Stimulated activated naive CD8-positive, alpha-beta T cell treated with anti-CD3 and anti-CD28 coated beads, Interleukin-15, amount 100 ng/mL, for 72 hours (primary cell): ENCODE data around the gene VPS26A.

Experiments
- ATAC-seq: fragments of 150-1000 bp; cut with Tn5 transposase; 2 replicates; pipeline ENCODE4 v1.10.0; 2021; ENCODE audit warnings: mild to moderate bottlenecking, moderate library complexity
- DNase-seq, 2 donors: peaks; one replicate each; pipeline ENCODE4 v3.0.0; 2021 to 2022
- H3K27ac Mint-ChIP-seq, 2 donors: one replicate each; pipeline ENCODE4 v1.8.0; 2022; ENCODE audit warnings: mild to moderate bottlenecking in 2 of 2, mixed read lengths in 2 of 2, moderate library complexity in 2 of 2
- H3K27me3 Mint-ChIP-seq: one replicate; pipeline ENCODE4 v1.8.0; 2022; ENCODE audit warnings: mixed read lengths
- H3K4me1 Mint-ChIP-seq: one replicate; pipeline ENCODE4 v1.8.0; 2022; ENCODE audit warnings: mild to moderate bottlenecking, mixed read lengths
- H3K4me3 Mint-ChIP-seq, 2 donors: one replicate each; pipeline ENCODE4 v1.8.0; 2022; ENCODE audit warnings: mild to moderate bottlenecking in 2 of 2, mixed read lengths in 2 of 2, moderate library complexity in 1 of 2
- H3K9me3 Mint-ChIP-seq, 2 donors: one replicate each; pipeline ENCODE4 v1.8.0; 2022; ENCODE audit warnings: mixed read lengths in 2 of 2

The VPS26A gene

GRCh38 chr10:69180525-69181204 is 56.7 kb downstream of the VPS26A start:
- ATAC-seq = peak; percentile 46

GRCh38 chr10:69181433-69181832 is 57.5 kb downstream of the VPS26A start:
- peak overlapping the region; percentile 89 to 98 for H3K4me3 Mint-ChIP-seq
- H3K9me3 Mint-ChIP-seq = no peaks in the 10 kb centered on the region
- no peaks in the 10 kb centered on the region for H3K27me3 Mint-ChIP-seq
- H3K4me1 Mint-ChIP-seq = peaks cover 45% of the 10 kb centered on the region
- no peak for ATAC-seq
- H3K27ac Mint-ChIP-seq = peak overlapping the region in 1 of 2 donors; percentile 100
- no peak for DNase-seq

More at GRCh38 chr10:69180525-69181204, 56.7 kb downstream of the VPS26A start:
- peaks cover 38% of the 10 kb centered on the region for H3K4me1 Mint-ChIP-seq
- peak in 1 of 2 donors; percentile 38 for DNase-seq
- no peaks in the 10 kb centered on the region for H3K9me3 Mint-ChIP-seq
- no peaks in the 10 kb centered on the region for H3K27me3 Mint-ChIP-seq
- peak overlapping the region; percentile 100 for H3K27ac Mint-ChIP-seq
- H3K4me3 Mint-ChIP-seq = peak overlapping the region; percentile 89 to 98

GRCh38 chr10:69182005-69182404 is 58.0 kb downstream of the VPS26A start:
- H3K9me3 Mint-ChIP-seq = no peaks in the 10 kb centered on the region
- H3K4me3 Mint-ChIP-seq = no peak overlapping the region
- no peaks in the 10 kb centered on the region for H3K27me3 Mint-ChIP-seq
- peaks cover 46% of the 10 kb centered on the region for H3K4me1 Mint-ChIP-seq
- DNase-seq (no peak), ATAC-seq (no peak)
- no peak overlapping the region for H3K27ac Mint-ChIP-seq

- H3K4me3 Mint-ChIP-seq = no peak overlapping the region
- no peak for DNase-seq
- ATAC-seq = no peak
- H3K9me3 Mint-ChIP-seq = no peaks in the 10 kb centered on the region
- H3K4me1 Mint-ChIP-seq = peaks cover 23% of the 10 kb centered on the region
- peak overlapping the region; percentile 52 to 81 for H3K27ac Mint-ChIP-seq
- H3K27me3 Mint-ChIP-seq = no peaks in the 10 kb centered on the region
Observed at GRCh38 chr10:69186524-69186923, 62.5 kb downstream of the VPS26A start.

DNA sequence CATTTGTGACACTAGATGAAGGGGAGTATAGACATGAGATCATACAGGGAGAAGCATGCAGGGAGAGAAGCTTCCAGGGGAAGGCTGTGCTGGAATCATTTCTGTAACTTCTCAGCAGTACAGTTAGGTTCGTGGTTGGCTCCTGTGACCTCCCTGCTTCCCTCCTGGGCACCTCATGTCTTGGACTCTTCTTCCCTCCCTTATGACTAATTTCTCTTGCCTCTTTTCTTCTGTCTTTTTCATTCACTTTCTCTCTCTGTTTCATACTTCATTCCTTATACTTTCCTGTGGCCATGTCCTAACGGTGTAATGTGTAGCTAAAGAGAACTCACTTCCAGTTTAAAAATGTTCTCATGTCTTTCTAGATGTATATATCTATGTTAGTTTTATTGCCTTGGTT is 77.1 kb downstream of the VPS26A start:
- DNase-seq (no peak), ATAC-seq (no peak)
- H3K4me3 Mint-ChIP-seq = no peak overlapping the region
- H3K27ac Mint-ChIP-seq = peak overlapping the region in 1 of 2 donors; percentile 97
- H3K4me1 Mint-ChIP-seq = peaks cover 15% of the 10 kb centered on the region
- H3K9me3 Mint-ChIP-seq = no peaks in the 10 kb centered on the region
- no peaks in the 10 kb centered on the region for H3K27me3 Mint-ChIP-seq

GRCh38 chr10:69202332-69202731 is 78.4 kb downstream of the VPS26A start:
- H3K4me3 Mint-ChIP-seq = peak overlapping the region in 1 of 2 donors; percentile 65
- H3K4me1 Mint-ChIP-seq = peaks cover 15% of the 10 kb centered on the region
- DNase-seq (no peak), ATAC-seq (peak; percentile 87)
- no peaks in the 10 kb centered on the region for H3K9me3 Mint-ChIP-seq
- H3K27me3 Mint-ChIP-seq = no peaks in the 10 kb centered on the region
- peak overlapping the region; percentile 92 to 97 for H3K27ac Mint-ChIP-seq

GRCh38 chr10:69208761-69209160 is 84.8 kb downstream of the VPS26A start:
- Mint-ChIP-seq H3K4me1 (peaks cover 13% of the 10 kb centered on the region), H3K9me3 (no peaks in the 10 kb centered on the region), H3K27ac (no peak overlapping the region), H3K4me3 (no peak overlapping the region), H3K27me3 (no peaks in the 10 kb centered on the region)
- DNase-seq (no peak), ATAC-seq (no peak)

DNA sequence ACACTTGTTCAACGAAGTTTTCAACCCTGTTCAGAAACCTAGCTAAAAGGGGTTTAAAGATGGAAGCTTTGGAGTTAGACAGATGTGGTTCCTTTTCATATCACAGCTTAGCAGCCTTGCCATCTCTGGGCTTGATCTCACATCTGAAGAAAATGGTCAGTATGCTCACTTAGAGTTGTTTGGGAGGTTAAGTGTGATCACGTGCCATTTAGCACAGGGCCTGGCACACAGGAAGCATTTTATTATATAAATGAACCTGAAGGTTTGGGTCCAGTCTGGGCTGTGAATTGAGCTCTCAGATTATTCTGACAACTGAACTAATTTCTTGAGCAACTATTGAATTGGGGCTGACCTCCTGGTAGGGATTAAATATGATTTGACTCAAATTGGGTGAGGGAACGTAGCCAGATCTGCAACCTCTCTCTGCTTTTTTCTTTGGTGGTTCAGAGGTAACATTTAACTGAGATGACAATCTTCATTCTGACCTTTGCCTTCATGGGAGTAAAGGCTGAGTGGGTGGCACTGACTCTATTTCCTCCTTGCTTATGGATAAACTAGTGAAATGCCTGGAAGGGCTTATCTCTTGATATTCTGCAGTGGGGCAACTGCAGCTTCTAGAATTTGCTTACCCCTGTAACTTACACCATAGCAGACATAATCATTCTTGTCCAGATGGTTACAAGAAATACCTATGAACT is 86.0 kb downstream of the VPS26A start:
- Mint-ChIP-seq H3K4me3 (no peak overlapping the region), H3K27me3 (no peaks in the 10 kb centered on the region), H3K4me1 (peaks cover 17% of the 10 kb centered on the region), H3K27ac (no peak overlapping the region), H3K9me3 (no peaks in the 10 kb centered on the region)
- DNase-seq (no peak), ATAC-seq (no peak)

- no peak for ATAC-seq
- H3K9me3 Mint-ChIP-seq = no peaks in the 10 kb centered on the region
- H3K4me1 Mint-ChIP-seq = peaks cover 29% of the 10 kb centered on the region
Observed at GRCh38 chr10:69211104-69211503, 87.1 kb downstream of the VPS26A start.

GRCh38 chr10:69211524-69211923 is 87.5 kb downstream of the VPS26A start:
- no peaks in the 10 kb centered on the region for H3K9me3 Mint-ChIP-seq
- no peak overlapping the region for H3K4me3 Mint-ChIP-seq
- DNase-seq (no peak), ATAC-seq (no peak)
- H3K27ac Mint-ChIP-seq = no peak overlapping the region
- peaks cover 29% of the 10 kb centered on the region for H3K4me1 Mint-ChIP-seq
- H3K27me3 Mint-ChIP-seq = no peaks in the 10 kb centered on the region

More at GRCh38 chr10:69211104-69211503, 87.1 kb downstream of the VPS26A start:
- no peak overlapping the region for H3K4me3 Mint-ChIP-seq
- H3K27me3 Mint-ChIP-seq = no peaks in the 10 kb centered on the region
- no peak for DNase-seq
- H3K27ac Mint-ChIP-seq = no peak overlapping the region

DNA sequence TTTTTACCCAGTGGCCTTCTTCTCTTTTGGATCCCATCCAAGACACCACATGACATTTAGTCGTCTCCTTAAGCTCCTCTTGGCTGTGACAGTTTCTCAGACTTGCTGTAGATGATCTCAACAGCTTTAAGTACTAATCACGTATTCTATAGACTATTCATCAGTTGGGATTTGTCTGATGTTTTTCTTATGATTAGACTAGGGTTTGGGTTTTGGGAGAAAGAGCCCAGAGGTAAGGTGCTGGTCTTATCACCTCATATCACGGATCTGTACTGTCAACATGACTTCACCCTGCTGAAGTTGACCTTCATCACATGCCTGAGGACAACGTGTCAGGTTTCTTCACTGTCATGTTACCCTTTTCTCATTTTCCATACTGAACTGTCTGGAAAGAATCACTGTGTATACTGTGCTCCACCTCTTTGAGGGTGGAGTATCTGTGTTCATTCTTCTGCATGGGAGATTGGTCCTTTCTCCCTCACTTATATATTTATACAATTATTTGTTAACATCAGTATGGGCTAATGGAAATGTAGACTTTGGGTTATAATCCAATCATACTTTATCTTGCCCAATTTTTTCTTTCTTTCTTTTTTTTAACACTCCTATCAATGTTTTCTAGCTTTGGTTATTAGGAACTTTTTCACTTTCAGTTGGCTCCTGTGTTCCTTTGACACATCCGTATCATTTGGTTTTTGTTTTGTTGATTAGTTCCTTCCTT is 89.8 kb downstream of the VPS26A start:
- H3K4me1 Mint-ChIP-seq = peaks cover 29% of the 10 kb centered on the region
- ATAC-seq = no peak
- H3K9me3 Mint-ChIP-seq = no peaks in the 10 kb centered on the region
- H3K27ac Mint-ChIP-seq = no peak overlapping the region
- H3K27me3 Mint-ChIP-seq = no peaks in the 10 kb centered on the region
- H3K4me3 Mint-ChIP-seq = no peak overlapping the region
- no peak for DNase-seq

DNA sequence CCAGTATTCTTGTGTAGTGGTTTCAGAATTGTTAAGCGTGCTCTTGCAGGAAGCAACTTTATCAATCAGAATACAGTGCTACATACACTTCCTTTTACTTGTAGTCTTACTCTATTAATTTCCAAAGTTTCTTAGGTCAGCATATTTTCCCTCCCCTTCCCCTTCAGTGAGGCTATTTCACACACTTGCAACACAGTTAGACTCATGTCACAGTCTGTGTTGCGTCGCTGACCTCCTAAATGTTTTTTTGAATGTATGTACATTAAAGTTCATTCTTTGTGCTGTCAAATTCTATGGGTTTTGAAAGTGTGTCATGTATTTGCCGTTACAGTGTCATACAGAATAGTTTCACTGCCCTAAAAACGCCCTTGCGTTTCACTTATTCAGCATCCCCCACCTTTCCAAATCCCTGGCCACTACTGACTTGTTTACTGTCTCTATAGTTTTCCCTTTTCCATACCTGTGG is 90.7 kb downstream of the VPS26A start:
- no peak for DNase-seq
- Mint-ChIP-seq H3K9me3 (no peaks in the 10 kb centered on the region), H3K27me3 (no peaks in the 10 kb centered on the region), H3K27ac (peak overlapping the region in 1 of 2 donors; percentile 73), H3K4me3 (no peak overlapping the region), H3K4me1 (peaks cover 23% of the 10 kb centered on the region)
- ATAC-seq = peak; percentile 6

DNA sequence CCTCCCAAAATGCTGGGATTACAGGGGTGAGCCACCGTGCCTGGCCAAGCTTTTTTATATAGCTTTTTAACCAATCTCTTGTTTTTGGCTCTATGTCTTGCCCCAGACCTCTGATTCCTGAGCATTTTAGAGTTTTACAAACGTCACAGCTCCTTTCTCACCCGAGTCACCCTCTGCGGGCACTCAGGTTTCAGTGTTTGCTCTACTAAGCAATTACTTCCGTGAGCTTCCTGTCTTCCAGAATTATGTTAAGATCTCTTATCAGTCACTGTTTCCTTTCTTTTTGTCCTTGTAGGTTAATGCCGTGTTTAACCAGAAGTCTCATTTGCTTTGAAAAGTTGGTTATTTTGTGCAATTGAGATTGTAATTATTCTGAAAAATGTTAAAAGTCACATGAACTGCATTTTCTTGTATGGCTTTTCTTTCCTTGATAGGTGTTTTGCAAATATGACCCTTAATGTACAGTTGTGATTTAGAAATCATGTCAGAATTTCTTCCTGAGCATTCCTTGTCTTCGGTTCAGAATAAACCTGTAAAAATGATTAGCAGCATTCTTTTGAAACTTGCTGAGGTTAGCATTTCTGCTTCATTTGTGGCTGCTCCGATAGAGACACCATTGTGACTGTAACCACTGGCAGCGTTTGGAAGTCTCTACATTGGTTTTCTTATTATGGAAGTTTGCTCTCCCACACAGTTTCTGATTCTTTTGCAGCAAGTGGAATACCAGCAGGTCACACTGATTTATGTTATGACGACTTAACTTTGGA is 91.6 kb downstream of the VPS26A start:
- Mint-ChIP-seq H3K27me3 (peaks cover 7% of the 10 kb centered on the region), H3K27ac (peak overlapping the region in 1 of 2 donors; percentile 41), H3K4me3 (peak overlapping the region; percentile 22 to 65), H3K4me1 (peaks cover 21% of the 10 kb centered on the region), H3K9me3 (no peaks in the 10 kb centered on the region)
- peak in 1 of 2 donors; percentile 46 for DNase-seq
- ATAC-seq = peak; percentile 93

DNA sequence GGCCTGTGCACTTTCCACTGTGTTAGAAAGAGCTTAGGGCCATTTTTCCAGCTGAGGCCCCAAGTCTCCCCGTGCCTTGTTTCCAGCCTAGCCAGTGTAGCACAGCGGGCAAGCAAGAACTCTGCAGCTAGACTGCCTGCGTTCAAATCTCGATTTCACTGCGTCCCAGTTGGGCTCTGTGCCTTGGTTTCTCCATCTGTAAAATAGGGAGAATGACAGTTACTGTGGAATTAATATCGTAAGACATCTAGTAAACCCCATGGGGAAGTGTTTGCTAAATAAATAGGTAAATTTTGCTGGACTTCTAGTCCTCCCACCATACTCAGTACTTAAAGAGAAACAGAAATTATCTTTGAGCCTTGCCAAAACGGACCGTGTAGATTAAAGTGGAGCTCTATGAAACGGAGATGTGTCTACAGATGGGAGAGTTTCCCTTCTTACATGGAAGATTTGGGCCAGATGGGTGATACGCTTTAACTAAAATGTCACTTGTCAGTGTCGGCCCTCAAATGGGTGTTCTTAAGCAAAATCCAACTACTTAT is 92.7 kb downstream of the VPS26A start:
- Mint-ChIP-seq H3K27me3 (peaks cover 11% of the 10 kb centered on the region), H3K9me3 (no peaks in the 10 kb centered on the region), H3K4me1 (peaks cover 30% of the 10 kb centered on the region), H3K4me3 (no peak overlapping the region), H3K27ac (no peak overlapping the region)
- ATAC-seq (no peak), DNase-seq (no peak)
